T47D (cell line): ENCODE measurements around the gene RHOJ.
"Not testable (repeated sequence)": the region's sequence is repeated elsewhere in the genome, so short reads cannot be mapped to it uniquely, and the experiment has no call there.

Source experiments
- DNase-seq, 2 experiments: peaks; one replicate each; pipeline versions ENCODE4 v3.0.0 to v3.0.0-alpha.2; 2011 to 2012; ENCODE audit warnings: low read depth in 1 of 2, low spot score in 1 of 2
- JUND ChIP-seq: IDR thresholded peaks from 2 replicates; pipeline ENCODE4 v1.6.1; 2012; ENCODE audit warnings: low read depth
- in situ Hi-C: cut with HindIII; loops from 2 replicates; pipeline ENCODE4 v1.10.0; 2016; ENCODE audit warnings: low sequenced_read_pairs, low pct_unique_long_range_greater_than_20kb

Gene RHOJ

GRCh38 chr14:63204407-63205043 is at the start of gene RHOJ:
Gene RHOJ, plus strand, starts transcription at chr14:63204443. Its CDS starts 427 bp downstream, at chr14:63204870.
- DNase-seq = peak in 1 of 2 experiments; percentile 17
- TF ChIP-seq JUND = no peak
- in situ Hi-C loops = no loop called here

GRCh38 chr14:63155511-63156185 is 48.6 kb upstream of the RHOJ start:
- no peak for DNase-seq
- in situ Hi-C loops = no loop called here
- TF ChIP-seq JUND = no peak

DNA sequence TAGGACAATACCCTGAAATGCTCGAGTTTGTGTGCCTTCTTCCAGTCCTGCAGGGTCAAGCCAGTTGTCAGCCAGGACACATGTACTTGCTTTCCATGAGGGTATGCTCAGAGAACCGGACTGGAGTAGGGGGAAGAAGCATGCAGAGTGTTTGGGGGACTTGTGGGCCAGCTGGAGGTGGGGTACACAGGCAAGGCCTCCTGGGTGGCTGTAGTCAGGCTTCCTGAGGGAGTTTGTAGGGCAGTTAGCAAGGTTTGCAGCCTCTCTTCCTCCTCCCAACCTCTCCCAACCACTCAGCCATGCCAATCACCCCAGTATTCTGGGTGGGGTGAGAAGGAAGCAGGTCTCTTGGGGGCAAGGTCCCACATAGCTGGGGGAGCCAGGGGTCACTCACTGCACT is 47.0 kb upstream of the RHOJ start:
- in situ Hi-C loops = no loop called here
- no peak for DNase-seq
- TF ChIP-seq JUND = no peak

- TF ChIP-seq JUND = no peak
- in situ Hi-C loops = no loop called here
- DNase-seq = no peak
These were observed 40.9 kb upstream of the RHOJ start for GRCh38 chr14:63163306-63163705.

DNA sequence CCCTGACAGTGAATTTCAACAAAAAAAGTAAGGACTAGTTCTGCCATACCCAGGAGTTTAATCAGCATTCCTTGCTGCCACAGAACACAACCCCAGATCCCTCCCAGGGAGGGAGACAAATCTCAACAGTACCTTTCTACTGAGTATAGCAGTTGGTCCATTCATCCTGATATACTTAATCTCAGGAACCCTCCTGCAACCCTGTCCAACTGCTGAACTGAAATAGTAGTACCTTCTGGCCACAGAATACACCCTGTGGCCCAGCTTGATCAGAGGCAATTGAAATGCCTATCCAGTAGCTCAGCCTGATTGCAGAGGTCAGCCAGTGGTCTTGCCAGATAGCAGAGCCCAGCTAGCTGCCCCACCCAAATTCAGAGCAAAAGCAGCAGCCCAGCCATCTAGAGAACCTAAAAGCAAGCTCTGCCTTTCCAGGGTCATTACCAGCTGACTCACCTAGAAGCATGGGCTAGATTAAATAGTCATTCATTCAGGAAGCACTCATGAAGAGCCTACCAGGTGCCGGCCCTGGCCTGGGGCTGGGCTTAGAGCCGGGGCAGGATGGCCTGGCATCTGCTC is 40.0 kb upstream of the RHOJ start:
- no peak for TF ChIP-seq JUND
- DNase-seq = no peak
- in situ Hi-C loops = no loop called here

DNA sequence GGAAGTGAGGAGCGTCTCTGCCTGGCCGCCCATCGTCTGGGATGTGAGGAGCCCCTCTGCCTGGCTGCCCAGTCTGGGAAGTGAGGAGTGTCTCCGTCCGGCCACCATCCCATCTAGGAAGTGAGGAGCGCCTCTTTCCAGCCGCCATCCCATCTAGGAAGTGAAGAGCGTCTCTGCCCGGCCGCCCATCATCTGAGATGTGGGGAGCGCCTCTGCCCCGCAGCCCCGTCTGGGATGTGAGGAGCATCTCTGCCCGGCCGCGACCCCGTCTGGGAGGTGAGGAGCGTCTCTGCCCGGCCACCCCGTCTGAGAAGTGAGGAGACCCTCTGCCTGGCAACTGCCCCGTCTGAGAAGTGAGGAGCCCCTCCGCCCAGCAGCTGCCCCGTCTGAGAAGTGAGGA is 39.0 kb upstream of the RHOJ start:
- in situ Hi-C loops, DNase-seq: not testable (repeated sequence)

- TF ChIP-seq JUND = no peak
- DNase-seq = no peak
- in situ Hi-C loops = no loop called here
These were observed 37.2 kb upstream of the RHOJ start for GRCh38 chr14:63167044-63167443.

DNA sequence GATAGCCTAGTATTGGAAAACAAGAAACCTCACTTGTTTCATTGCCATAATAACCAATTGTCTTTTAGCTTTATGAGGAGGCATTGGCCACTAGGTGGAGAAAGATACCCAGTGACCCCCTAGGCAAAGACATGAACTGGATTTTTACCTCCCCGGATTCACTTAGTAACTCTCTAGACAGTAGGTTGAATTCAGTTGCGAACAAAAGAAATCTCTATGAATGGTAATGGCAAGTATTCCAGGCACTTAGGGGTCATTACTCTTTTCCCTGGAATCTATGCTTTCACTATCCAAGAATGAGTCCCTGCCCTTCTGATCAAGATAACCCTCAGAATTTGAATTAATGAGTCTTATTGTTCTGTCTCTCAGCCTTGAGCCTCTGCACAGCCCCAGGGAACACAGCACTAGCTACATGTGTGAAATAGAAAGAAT is 29.5 kb upstream of the RHOJ start:
- peak; percentile 41 to 58 for DNase-seq
- no peak for TF ChIP-seq JUND
- in situ Hi-C loops = no loop called here

DNA sequence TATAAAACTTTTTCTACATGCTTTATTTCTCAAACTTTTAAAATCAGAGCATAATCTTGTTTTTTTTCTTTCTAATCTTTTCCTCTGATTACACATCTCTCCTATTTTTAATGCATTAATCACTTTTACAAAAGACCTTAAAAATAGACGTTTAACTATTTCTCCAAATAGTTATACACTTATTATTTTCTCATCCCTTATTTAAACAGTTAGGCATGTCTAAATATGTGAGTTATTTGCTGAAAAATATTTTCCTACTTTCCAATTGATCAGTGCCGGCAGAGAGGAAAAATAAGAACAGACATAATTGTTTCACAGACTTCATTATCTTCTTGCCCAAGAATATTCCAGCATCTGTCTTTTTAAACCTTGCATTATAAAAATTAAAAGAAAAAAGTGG is 28.7 kb upstream of the RHOJ start:
- TF ChIP-seq JUND = no peak
- in situ Hi-C loops = no loop called here
- no peak for DNase-seq

DNA sequence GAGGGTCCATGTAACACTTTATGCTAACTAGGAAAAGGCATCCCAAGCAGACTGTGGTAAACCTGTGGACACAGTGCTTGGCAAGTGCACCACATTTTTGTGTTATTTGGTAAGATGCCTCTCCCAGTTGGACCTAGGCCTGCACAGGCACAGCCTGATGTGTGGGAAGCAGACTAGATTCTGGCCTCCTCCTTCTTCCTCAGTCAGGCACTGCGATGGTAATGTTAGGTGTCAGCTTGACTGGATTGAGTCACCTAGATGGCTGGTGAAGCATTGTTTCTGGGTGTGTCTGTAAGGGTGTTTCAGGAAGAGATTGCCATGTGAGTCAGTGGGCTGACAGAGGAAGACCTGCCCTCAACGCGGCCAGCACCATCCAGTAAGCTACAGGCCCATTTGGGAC is 25.3 kb upstream of the RHOJ start:
- no peak for TF ChIP-seq JUND
- in situ Hi-C loops = no loop called here
- no peak for DNase-seq

DNA sequence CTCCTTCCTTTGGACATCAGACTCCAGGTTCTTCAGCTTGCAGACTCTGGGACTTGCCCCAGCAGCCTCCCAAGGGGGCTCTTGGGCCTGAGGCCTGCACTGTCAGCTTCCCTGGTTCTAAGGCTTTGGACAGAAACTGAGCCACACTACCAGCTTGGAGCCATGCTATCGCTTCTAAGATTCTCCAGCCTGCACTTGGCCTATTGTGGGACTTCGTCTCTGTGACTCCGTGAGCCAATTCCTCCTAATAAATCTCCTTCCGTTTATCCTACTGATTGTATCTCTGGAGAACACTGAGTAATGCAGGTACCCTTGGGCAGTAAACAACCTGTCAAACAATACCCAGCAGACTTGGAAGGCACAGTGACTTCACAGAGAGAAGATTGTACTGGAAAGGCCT is 24.9 kb upstream of the RHOJ start:
- peak; percentile 53 to 54 for DNase-seq
- no peak for TF ChIP-seq JUND
- in situ Hi-C loops = no loop called here

DNA sequence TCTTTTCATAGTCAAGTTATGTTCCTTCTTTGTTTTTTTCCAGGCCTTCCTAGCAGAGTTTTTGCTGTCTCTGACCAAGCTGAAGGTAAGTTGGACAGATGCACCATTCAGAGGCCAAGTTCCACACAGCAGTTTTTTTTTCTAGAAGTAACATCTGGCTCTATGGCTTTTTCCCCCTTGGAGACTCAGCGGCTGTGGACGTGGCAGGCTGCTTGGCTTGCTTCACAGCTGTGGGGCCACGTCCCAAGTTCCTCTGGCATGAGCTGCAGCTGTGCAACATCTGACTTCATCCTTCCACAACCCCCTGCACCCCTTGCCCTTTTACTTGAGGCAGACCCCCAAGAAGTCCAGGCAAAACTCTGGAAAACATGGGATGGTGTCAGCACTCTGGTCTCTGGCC is 24.2 kb upstream of the RHOJ start:
- in situ Hi-C loops = no loop called here

GRCh38 chr14:63182968-63183367 is 21.3 kb upstream of the RHOJ start:
- no peak for TF ChIP-seq JUND
- in situ Hi-C loops = no loop called here
- DNase-seq = no peak

More for the DNA sequence above, 24.2 kb upstream of the RHOJ start:
- no peak for DNase-seq
- TF ChIP-seq JUND = no peak
